Measurements from ENCODE around the gene TMEM238L.

DNA sequence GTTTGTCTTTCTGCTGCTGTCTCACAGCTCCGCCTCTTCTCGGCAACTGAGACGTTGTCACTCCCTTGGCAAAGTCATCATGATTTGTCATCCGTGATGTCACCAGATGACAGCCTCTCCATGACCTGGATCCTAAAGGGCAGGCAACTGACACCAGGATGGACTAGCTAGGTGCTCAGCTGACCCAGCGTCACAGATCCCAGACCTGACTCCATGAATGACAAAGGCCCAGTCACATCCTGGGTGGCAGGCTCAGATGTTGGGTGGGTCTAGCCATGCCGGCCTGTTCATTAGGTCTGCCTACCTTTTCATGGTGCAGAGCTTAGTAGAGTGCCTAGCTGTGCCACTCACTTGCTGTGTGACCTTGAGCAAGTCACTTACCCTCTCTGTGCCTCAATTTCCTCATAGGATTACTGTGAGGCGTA, 3.8 kb upstream of the TMEM238L start:
- TF ChIP-seq, protein P1, sequence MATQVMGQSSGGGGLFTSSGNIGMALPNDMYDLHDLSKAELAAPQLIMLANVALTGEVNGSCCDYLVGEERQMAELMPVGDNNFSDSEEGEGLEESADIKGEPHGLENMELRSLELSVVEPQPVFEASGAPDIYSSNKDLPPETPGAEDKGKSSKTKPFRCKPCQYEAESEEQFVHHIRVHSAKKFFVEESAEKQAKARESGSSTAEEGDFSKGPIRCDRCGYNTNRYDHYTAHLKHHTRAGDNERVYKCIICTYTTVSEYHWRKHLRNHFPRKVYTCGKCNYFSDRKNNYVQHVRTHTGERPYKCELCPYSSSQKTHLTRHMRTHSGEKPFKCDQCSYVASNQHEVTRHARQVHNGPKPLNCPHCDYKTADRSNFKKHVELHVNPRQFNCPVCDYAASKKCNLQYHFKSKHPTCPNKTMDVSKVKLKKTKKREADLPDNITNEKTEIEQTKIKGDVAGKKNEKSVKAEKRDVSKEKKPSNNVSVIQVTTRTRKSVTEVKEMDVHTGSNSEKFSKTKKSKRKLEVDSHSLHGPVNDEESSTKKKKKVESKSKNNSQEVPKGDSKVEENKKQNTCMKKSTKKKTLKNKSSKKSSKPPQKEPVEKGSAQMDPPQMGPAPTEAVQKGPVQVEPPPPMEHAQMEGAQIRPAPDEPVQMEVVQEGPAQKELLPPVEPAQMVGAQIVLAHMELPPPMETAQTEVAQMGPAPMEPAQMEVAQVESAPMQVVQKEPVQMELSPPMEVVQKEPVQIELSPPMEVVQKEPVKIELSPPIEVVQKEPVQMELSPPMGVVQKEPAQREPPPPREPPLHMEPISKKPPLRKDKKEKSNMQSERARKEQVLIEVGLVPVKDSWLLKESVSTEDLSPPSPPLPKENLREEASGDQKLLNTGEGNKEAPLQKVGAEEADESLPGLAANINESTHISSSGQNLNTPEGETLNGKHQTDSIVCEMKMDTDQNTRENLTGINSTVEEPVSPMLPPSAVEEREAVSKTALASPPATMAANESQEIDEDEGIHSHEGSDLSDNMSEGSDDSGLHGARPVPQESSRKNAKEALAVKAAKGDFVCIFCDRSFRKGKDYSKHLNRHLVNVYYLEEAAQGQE (IDR thresholded peaks at IDR 0.05; ENCODE audit: low read depth), result no peak
- TF ChIP-seq FOXM1 (IDR thresholded peaks at IDR 0.05; ENCODE audit: borderline replicate concordance, low read depth) (no peak), YY1 (IDR thresholded peaks at IDR 0.05; ENCODE audit: low read depth) (no peak), USF1 (IDR thresholded peaks at IDR 0.05) (no peak), EP300 (IDR thresholded peaks at IDR 0.05; ENCODE audit: borderline replicate concordance) (no peak), EGR1 (IDR thresholded peaks at IDR 0.05) (no peak), NFIC (IDR thresholded peaks at IDR 0.05) (no peak), TEAD4 (IDR thresholded peaks at IDR 0.05) (no peak), TAF1 (IDR thresholded peaks at IDR 0.05; ENCODE audit: low read depth) (no peak), RAD21 (IDR thresholded peaks at IDR 0.05; ENCODE audit: low read depth) (no peak), ZBTB7A (IDR thresholded peaks at IDR 0.05; ENCODE audit: low read depth) (no peak)

Data from Ishikawa (cell line).